DND-41 (cell line): Measurements from ENCODE around the gene ZDHHC13.

Experiments
- CTCF ChIP-seq: IDR thresholded peaks from 2 replicates; pipeline ENCODE4 v1.5.1; 2012; ENCODE audit warnings: borderline replicate concordance, low read length, moderate library complexity, mild to moderate bottlenecking; ENCODE audit not compliant: poor library complexity, severe bottlenecking; ENCODE audit errors: extremely low read depth
- EZH2 ChIP-seq: IDR thresholded peaks from 3 replicates; pipeline ENCODE4 v1.6.1; 2012; ENCODE audit warnings: borderline replicate concordance, low read depth, mild to moderate bottlenecking, moderate library complexity, low read length, inconsistent platforms; ENCODE audit not compliant: severe bottlenecking

DNA sequence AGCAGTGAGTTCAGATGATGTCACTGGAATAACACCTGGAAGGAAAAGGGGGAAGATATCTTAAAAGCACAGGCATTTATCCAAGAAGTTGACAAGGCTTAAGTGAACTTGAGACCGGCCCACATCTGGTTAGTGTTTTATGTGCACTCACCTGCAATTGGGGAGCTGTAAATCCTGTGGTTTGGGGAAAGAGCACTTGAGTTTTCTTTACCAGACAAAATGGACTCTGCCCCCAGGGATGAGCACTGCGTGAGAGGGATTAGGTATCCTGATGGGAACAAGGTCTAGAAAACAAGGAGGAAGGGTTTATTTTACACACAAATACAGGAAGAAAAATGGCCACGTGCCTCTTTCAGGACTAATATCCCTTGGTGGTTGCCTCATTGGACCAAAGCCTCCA, 108.6 kb downstream of the ZDHHC13 start:
- no peak for TF ChIP-seq CTCF
- no peak for TF ChIP-seq EZH2
